A549 treated with ZK216348 at 1 μM for 4 hours (cell line): ENCODE data around the gene NAMPT. TPM values are rescaled to one million over a fixed set of nuclear protein-coding genes. Genes with fewer than 3 reads are reported as not detected.

Experiments
- total RNA-seq: library from RNA; stranded (reverse); fragments of 200-300 nt; extraction: Qiagen RNA extraction; gene quantifications from 5 replicates; pipeline ENCODE4 v1.2.3, GENCODE V29; 2022; ENCODE audit warnings: low read depth

The NAMPT gene
- total RNA-seq: 111 to 191 TPM (median 131 TPM) in 5 replicates

DNA sequence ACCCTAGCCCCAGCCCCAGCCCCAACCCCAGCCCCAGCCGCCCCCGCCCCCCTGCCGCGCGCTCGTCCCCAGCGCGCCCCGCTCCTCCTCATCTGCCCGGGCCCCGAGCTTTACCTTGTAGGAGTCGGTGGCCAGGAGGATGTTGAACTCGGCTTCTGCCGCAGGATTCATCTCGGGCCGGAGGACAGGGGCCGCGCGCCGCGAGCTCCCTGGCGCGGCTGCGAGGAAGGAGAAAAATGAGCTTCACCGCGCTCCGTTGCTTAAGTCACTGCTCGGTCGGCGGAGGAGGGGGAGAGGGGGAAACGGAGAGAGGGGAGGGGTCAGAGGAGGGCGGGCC lies at the start of gene NAMPT:
Gene NAMPT, minus strand, starts transcription at position 270 of the 337 bp plus-strand sequence. Its CDS starts 99 bp downstream, at position 171.

Other genes with a start within 250 kb of the NAMPT start
- 64.5 to 96.1 TPM (median 85.7 TPM) in 5 replicates for gene SYPL1, start 172.7 kb downstream of the NAMPT start, total RNA-seq